Activated CD8-positive, alpha-beta memory T cell treated with anti-CD3 and anti-CD28 coated beads for 36 hours (primary cell): ENCODE data around the gene NIPAL1. TPM values are rescaled to one million over a fixed set of nuclear protein-coding genes. Genes with fewer than 3 reads are reported as not detected.

Experiments used
- CTCF ChIA-PET: fragments of 350-600 bp; sonication (Branson Sonifier 250); formaldehyde crosslinking; loops from one replicate; lab custom pipeline; 2021; ENCODE audit warnings: antibody characterized with exemption; lab: Charles Lee
- POLR2A ChIA-PET: fragments of 350-600 bp; sonication (Branson Sonifier 250); formaldehyde crosslinking; loops from one replicate; lab custom pipeline; 2021; ENCODE audit warnings: antibody characterized with exemption; lab: Charles Lee
- total RNA-seq, 2 experiments: library from RNA; stranded (reverse); gene quantifications; one replicate each; pipeline ENCODE4 v1.2.3, GENCODE V29; 2021

NIPAL1 gene
- total RNA-seq, 2 experiments from 2014 or later: 0.82 to 1.2 TPM

DNA sequence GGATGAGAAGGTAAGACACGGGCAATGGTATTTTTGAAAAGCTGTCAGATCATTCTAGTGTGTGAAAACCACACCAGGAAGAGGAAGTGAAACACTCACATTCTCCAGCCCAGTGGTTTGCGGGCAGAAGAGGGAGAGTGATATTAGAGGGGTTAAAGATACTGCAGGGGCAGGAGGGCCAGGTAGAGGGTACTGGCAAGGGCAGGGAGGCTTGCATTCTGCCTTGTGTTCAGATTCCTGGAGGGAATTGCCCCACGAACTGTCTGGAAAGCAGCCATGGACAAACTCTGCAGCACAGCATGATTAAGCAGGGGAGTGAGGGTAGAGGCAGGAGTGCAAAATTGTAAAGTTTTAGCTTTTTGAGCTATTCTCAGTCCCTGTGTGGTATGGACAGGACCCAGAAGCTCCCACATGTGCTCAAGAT is 30.9 kb downstream of the NIPAL1 start:
- CTCF ChIA-PET: interaction anchor here (1.2 to 1.7 kb wide), 2 partner anchors 12 to 36 kb away, joined by 4 to 8 read pairs; no protein-coding TSS in a partner anchor

DNA sequence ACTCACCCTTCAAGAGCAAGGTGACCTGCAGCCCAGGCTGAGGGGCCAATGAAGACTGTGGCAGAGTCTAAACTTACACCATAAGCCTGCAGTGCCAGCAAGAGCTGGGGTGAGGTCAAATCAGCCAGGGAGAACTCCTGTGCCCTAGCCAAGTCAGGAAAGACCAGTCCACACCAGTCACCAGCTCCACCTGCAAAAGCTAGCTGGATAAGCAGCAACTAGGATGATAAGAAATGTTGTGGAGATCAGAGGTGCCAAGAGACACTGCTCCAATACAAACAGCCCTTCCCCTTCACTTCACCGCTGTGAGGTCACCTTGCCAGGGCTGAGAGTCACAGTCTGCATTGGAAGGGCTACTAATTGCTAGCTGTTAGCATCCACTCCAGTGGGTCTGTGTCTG is 31.3 kb downstream of the NIPAL1 start:
- CTCF ChIA-PET: interaction anchor here (1.2 to 1.7 kb wide), 2 partner anchors 12 to 36 kb away, joined by 4 to 8 read pairs; no protein-coding TSS in a partner anchor
- POLR2A ChIA-PET: interaction anchor here (0.8 to 3.2 kb wide), 2 partner anchors 12 to 61 kb away, joined by 4 to 14 read pairs; no protein-coding TSS in a partner anchor

More for the DNA sequence above, 30.9 kb downstream of the NIPAL1 start:
- POLR2A ChIA-PET: interaction anchor here (0.8 to 3.2 kb wide), 2 partner anchors 12 to 62 kb away, joined by 4 to 14 read pairs; no protein-coding TSS in a partner anchor

DNA sequence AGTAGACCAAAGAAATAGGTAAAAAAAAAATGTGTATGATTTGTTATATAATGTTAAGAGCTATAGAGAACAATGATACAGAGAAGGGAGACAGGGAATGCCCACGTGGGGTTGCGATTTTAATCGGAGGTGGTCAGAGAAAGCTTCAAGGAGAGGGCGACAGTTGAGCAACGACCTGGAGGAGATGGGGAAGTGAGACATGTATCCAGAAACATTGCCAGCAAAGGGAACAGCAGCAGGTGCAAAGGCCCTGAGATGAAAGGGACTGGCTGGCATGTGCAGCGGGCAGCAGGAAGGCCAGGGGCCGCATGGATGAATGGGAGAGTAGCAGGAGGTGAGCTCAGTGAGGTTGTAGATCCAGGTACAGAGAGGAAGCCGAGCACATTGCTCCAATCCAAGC is 32.9 kb downstream of the NIPAL1 start:
- CTCF ChIA-PET: no interaction called here
- POLR2A ChIA-PET: no interaction called here

DNA sequence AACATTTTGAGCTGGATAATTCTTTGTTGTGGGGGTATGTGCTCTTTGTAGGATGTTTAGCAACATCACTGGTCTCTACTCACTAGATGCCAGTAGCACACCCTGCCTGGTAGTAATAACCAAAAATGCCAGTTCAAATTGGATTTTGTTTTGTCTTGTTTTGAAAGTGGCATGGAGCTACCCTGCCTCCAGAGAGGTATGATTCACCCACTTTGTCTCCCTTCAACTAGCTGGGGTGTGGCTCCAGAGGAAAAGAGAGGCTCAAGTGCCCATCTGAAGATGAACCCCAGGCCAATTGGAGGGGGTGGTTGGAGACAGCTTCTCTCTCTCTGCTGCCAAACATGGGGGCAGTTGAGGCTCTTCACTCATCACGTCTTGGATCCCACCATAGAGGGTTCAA is 34.5 kb downstream of the NIPAL1 start:
- ChIA-PET CTCF (interaction anchor here (0.8 kb wide), 1 partner anchor 15 kb away, joined by 3 read pairs; no protein-coding TSS in a partner anchor), POLR2A (no interaction called here)

DNA sequence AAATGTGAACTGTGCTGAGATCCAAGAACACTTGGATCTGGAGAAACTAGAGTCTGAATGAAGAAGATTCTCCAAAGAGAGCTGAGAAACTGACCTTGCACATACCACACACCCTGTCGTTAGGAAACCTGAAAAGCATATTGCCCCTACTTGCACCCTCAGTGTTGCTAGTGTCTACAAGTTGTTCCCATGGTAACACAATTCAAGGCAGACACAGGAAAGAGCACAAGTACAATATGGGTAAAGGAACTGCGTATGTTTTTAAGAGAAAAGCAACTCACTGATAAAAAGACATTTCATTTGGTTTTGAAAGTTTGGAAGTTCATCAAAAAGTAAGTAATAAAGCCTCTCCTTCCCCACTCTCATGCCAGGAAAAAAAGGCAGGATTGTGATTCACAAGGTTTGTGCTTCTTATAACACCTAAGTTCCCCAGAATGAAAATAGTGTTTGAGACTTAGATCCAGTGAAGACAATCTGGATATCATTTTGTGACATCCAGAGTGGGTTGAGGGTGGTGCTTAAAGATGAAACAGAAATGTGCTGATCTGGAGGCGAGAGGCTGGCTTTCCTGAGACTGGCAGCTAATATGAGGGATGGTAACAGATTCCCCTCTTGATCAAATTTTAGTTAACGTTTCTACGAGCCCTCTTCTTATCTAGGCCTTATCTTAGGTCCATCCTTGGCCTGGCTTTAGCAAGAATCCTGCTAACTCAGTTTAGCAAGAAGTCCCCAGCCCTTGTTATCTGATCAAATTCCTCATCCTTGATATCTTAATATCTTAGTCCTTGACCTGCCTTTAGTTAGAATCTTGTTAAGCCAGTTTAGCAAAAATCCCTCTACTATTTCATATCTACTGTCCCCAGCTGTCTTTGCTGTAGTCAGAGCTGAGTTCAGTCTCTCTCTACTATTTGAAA is 42.3 kb downstream of the NIPAL1 start:
- ChIA-PET CTCF (interaction anchor here (0.6 kb wide), 1 partner anchor 177 kb away, joined by 3 read pairs; no protein-coding TSS in a partner anchor), POLR2A (no interaction called here)

DNA sequence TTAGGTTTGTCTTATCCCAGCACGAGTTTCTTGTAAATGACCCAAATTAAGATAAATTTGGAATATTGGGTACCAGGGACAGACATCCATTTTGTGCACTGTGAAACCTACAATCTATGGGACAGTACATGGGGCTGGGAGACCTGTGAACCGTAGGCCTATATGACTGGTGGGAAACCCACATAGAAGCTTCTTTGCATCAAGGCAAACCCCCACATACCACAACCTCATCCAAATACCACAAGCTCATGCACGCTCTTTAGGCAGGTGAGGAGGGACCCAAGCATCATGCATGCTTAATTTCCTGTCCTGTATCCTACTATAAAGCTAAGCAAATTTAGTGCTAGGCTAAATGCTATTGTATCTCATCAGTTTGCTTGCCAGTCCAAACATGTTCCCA is 47.8 kb downstream of the NIPAL1 start:
- CTCF ChIA-PET: no interaction called here

DNA sequence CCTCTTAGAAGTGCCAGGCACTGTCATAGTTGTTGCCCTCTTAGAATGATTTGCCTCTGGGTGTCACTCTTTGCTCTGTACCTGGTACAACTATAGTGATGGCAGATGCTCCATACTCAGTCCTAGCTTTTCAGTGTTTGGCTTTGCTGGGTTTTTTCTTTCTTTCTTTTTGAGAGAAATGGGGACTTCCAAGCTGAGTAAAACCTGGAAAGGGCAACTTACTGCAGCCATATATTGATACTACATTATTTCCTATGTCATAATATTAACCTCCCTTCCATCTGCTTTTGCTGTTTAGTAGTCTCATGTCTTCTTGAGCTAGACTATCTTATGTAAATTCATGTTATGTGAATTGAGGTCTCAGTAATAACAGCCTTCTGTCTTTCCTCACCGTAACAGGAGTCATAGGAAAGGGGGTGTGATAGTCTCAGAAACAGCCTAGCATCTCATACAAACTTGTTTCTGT is 49.0 kb downstream of the NIPAL1 start:
- ChIA-PET POLR2A (no interaction called here), CTCF (interaction anchor here (1.2 kb wide), 1 partner anchor 47 kb away, joined by 3 read pairs; no protein-coding TSS in a partner anchor)

More for the DNA sequence above, 47.8 kb downstream of the NIPAL1 start:
- POLR2A ChIA-PET: interaction anchor here (1.1 kb wide), 1 partner anchor 39 kb away, joined by 3 read pairs; no protein-coding TSS in a partner anchor

DNA sequence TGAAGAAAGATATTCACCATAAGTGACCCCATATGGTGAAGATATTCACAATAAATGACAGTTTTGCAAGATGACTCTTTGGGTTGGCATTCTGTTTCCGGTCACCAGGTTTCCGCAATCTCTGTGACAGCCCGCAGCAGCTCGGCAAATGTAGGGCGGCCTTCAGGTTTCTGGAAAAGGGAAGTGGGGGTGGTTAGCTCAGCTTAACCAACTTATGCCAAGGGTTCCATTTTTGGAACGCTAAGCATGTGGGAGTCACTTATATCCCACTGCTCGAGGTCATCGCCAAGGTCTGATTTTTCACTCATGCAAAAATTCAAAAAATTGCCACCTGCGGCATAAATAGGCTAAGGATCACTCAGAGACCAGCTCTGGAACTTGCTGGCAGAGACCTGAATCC is 51.0 kb downstream of the NIPAL1 start:
- ChIA-PET CTCF (no interaction called here), POLR2A (no interaction called here)

DNA sequence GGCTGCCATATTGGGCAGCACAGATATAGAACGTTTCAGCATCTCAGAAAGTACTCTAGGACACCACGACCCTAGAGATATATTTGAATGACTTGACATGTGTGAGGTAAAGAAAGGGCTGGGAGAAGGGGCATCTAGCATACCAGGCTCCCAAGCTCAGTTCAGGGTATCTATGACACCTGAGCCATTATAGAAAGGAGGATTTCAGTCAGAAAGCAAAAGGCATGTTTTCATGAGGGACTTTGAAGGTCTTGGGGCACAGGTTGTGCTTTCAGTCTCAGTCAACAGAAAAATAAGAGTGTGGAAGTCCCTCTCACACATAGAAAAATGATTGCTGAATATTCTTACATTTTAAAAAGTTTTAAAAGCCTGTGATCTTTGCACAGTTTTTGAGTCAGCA is 51.6 kb downstream of the NIPAL1 start:
- ChIA-PET POLR2A (no interaction called here), CTCF (no interaction called here)

DNA sequence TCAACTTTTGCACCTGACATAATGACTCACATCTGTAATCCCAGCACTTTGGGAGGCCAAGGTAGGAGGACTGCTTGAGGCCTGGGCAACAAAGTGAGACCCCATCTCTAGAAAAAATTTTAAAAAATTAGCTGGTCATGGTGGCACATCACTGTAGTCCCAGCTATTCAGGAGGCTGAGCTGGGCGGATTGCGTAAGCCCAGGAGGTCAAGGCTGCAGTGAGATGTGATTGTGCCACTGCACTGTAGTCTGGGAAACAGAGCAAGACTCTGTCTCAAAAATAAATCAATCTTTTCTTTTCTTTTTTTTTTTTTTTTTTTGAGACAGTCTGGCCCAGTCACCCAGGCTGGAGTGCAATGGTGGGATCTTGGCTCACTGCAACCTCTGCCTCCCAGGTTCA is 52.5 kb downstream of the NIPAL1 start:
- ChIA-PET POLR2A (no interaction called here), CTCF (no interaction called here)

DNA sequence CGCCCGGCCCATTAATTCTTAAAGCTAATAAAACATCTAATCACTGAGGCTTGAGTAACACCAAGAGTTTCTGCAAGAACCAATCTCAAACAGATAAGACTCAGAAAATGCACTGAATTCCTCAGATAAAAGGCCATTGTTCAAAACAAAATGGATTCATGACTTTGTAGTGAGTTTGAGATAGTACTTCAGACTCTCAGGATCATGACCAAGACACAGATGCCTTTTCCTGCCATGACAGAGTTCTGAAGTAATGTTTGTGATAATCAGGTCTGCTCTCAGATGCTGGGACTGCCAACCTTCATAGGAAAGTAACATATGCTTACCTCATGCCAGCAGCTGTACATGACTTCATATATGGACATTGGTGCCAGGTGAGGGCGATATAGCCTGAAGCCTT is 54.6 kb downstream of the NIPAL1 start:
- CTCF ChIA-PET: no interaction called here
- POLR2A ChIA-PET: no interaction called here

DNA sequence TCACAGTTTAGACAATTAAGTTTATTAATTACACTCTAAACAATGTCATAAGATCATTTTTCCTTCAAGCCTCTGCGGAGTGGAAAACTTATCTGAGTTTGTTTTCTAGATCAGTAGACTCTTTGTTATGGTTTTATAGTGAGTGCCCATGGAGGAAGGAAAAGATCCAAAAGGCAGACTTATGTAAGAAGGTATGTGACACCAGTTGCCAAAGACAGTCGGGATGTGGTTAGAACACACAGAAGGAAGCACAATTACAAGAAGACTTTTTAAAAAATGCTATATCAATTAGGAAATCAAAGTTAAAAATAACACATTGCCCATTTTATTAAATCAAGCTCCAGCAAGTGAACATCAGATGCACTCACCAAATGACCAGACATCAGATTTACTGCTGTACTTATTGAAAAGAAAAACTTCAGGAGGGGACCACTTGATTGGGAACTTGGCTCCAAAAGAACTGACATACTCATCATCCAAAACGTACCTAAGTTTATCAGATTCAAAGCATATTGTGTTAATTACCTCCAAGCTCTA is 57.1 kb downstream of the NIPAL1 start:
- CTCF ChIA-PET: no interaction called here
- POLR2A ChIA-PET: no interaction called here

DNA sequence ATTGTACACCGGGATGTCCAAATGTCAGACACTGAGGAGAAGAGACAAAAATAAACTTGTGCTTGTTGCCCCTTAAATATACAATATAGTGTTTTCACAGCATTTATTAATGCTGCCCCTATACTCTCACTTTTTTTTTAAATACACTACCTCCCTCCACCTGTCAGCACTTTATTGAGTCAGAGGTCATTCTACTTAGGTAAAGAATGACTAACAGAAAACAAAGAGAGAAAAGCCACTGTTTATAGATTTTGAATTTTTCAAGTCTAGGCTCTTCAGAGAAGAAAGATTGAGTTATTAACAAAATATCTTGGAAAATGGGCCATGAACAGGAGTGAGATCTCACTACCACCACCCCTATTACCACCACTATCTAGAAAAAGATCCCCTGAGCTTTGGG is 58.1 kb downstream of the NIPAL1 start:
- ChIA-PET POLR2A (no interaction called here), CTCF (no interaction called here)

DNA sequence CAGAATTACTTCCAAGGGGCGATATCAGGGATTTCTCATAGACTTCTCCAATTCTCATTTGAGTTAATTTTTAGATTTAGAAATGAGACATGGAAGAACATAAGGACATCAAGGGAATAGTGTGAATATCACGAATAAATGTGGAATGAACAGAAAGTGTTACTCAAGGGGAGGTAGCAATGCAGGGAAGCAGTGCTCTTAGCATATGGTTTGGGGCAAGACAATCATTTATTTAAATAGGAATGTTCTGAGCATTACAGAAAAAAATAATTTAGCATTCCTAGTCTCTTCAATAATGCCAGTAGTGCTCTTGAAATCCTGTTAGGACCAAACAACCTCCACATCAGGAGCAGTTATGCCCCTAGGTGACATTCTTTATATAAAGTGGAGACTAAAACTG is 61.9 kb downstream of the NIPAL1 start:
- POLR2A ChIA-PET: no interaction called here
- CTCF ChIA-PET: no interaction called here

DNA sequence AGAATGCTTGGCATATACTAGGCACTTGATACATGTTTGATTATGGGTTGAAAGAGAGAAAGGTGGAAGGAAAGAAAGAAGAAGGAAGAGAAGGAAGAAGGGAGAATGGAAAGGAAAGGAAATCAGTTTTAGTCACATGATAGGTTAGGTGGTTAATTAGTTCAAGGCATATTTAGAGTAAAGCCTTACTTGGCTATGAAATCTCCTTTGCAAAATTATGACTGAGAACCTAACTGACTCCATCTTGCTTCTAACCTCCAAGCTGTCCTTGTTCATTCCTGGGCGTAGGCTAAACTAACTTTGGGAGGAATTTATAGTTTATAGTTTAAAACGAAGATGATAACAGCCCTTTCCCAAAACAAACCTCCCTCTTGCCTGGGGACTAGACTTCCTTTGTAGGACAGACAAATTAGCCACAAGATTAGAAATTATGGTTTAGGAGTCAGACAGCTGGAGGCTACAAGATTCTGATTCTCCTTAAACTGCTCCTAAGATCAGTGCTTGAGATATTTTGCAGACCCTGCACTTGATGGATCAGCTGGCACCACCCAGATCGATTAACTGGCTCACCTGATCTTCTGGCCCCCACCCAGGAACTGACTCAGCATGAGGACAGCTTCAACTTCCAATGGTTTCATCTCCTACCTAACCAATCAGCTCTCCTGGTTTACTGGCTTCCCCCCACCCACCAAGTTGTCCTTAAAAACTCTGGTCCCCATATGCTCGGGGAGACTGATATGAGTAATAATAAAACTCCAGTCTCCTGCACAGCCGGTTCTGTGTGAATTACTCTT is 62.5 kb downstream of the NIPAL1 start:
- ChIA-PET POLR2A (no interaction called here), CTCF (no interaction called here)

DNA sequence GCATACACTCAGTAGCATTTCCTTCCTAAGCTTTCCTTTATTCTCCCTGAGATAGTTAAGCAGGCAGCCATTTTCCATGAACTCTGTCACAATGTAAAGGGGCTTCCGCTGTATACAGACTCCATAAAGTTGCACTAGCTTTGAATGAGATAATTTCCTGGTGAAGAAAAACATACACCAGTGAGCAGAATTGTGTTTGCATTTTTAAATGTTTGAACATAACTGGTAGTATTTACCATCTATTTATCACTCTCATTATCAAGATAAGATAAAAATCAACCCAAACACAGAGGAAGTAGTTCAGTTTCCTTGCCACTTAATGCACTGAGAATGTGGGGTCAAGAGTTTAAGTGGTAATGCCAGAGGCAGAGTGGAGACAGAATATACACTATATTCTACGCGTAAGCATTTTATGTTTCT is 63.4 kb downstream of the NIPAL1 start:
- ChIA-PET POLR2A (no interaction called here), CTCF (no interaction called here)

DNA sequence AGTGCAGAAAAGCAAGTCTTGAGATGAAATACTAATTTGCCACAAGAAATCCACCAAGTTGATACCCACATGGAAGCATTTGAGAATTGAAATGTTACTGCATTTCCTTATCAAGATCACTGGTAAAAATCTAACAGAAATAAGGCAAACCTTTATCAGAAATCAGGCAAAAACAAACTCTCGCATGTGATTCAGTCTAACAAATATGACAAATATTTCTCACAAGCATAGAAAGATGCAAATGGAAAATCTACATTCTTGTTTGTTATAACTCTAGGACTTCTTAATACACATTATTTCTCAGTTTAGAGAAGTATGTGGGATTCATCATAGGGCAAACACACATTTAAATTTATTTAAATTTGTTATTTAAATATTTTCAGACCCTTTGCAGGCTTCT is 64.6 kb downstream of the NIPAL1 start:
- POLR2A ChIA-PET: no interaction called here
- CTCF ChIA-PET: no interaction called here

DNA sequence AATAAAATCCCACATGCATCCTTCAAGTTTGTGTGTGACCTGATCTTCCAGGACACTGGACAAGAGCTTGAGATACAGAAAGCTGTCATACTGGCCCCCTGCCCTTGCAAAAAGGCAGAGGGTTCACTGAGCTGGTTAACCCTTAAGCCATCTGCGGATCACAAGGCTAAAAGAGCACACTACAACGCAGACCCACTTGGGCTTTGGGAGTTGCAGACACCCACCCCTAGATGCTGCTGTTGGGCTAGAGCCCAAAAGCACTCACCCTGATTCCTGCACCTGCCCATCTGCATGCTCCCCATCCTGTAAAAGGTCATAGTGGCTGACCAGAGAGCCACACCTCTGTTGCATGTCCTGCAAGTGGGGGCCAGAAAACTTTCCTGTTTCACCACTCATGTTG is 66.4 kb downstream of the NIPAL1 start:
- CTCF ChIA-PET: interaction anchor here (0.9 kb wide), 1 partner anchor 35 kb away, joined by 4 read pairs; no protein-coding TSS in a partner anchor
- POLR2A ChIA-PET: no interaction called here
